ENCODE measurements around the gene SKP1.

The SKP1 gene

GRCh38 chr5:134127988-134128647 is 48.6 kb downstream of the SKP1 start:
- no peak for DNase-seq

- no peak for DNase-seq
Measured at GRCh38 chr5:134127376-134127861, 49.3 kb downstream of the SKP1 start.

- DNase-seq, result no peak
Measured at GRCh38 chr5:134125039-134126015, 51.4 kb downstream of the SKP1 start.

GRCh38 chr5:134124289-134125038 is 52.3 kb downstream of the SKP1 start:
- DNase-seq, result no peak

DNA sequence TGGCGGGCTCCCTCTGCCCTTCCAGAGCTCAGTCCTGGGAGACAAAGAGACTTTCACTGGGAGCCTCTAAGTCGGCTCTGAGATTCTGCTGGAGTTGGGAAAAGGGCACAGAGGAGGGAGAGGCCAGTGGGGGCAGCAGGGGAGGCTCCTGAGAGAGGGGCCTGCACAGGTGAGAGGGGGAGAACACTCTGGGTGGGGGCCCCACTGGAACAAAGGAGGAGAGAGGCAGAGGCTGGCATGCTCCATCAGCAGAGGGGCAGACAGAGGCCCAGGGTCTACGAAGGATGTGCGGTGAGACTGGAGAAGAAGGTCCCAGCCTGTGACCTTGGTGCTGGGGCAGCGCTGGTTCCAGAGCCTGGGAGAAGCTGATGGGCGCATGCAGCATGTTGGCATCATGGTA is 53.4 kb downstream of the SKP1 start:
- no peak for DNase-seq

DNA sequence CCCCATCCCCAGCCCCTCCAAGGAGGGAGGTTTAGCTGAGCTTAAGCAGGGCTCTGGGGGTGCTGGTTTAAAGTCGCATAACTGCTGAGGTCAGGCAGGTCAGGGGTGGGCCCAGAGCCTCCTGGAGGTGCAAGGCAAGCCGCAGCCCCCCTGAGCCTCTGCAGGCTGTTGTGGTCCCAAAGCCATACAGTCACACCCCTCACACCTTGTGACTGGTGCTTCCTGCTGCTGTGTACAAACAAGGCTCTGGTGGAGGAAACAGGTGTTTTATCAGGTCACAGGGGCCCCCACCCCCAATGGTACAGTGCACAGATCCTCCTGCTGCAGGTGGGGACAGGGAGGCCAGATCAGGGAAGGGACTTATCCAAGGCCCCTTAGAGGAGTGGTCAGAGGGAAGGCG is 54.2 kb downstream of the SKP1 start:
- no peak for DNase-seq

DNA sequence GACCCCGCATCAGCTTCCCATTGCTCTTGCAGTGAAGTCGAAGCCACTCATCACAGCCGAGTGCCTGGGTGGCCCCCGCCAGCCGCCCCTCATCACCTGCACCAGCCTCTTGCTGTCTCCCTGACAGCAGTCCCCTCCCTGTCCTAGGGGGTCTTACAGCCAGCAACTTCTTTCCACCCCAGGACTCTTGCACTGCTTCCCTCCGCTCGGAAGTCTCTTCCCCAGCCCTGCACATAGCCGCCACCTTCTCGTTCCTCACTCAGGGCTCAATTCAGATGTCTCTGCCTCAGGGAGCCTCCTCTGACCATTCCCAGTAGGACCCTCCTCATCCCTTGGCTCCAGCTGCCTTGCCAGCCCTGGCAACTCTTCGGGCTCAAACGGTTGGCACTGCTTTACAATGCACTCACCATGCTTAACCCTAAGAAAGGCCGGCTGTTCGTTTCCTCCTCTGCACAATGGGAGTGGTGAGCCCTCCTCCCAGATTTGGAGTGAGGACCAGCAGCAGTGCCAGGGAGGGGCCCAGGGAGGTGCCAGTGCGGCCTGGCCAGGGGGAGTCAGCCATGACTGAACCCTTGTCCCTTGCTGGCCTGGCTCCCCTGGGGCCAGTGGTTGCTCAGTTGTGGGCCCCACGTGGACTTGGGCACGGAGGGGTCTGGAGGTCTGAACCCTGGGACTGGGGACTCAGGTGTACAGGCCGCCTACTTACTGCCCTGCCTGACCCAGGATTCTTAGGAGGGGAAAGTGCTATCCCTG is 56.2 kb downstream of the SKP1 start:
- no peak for DNase-seq

- DNase-seq, result no peak
Measured at GRCh38 chr5:134119720-134120119, 57.0 kb downstream of the SKP1 start.

DNA sequence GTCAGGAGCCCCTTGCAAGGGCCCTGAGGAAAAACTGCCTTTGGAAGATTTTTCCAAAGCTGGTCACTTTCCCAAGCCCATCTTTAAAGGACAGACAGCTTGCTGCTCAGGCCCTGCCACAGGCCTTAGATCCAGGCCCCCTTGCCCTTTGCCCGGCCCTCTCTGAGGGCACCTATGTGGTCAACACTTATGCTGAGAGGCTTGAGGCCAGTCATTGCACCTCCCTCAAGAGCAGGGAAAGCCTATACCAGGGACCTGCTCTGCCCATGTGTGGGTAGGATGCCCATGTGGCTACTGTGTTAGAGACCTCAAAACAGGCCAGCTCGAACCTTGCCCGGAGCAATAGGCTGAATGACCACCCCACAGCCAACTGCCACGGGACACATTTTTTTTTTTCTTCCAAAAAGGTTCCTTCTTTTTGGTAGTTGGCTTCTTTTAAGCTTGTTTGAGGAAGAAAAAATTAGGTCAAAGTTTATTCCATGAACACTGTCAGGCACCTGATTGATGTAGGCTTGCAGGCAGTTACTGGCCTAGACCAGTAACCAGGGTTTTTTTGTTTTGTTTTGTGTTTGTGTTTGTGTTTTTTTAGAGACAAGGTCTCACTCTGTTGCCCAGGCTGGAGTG is 58.4 kb downstream of the SKP1 start:
- no peak for DNase-seq

- no peak for DNase-seq
Measured at GRCh38 chr5:134116789-134117761, 59.7 kb downstream of the SKP1 start.

- DNase-seq, result no peak
Measured at GRCh38 chr5:134116286-134116685, 60.5 kb downstream of the SKP1 start.

DNA sequence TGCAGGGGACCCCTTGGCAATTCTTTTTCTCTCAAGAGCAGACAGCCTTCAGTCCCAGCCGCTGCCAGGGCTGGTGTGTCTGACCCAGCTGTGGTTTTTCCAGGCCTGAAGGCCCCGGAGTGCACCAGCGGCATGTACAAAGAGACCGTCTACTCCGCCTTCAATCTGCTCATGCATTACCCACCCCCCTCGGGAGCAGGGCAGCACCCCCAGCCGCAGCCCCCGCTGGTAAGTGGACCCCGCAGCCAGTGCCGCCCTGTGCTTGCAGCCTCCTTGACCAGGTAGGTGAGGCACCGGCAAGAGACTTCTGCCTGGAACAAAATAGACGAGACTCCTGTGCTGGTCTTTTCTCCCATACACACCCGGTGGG is 61.0 kb downstream of the SKP1 start:
- no peak for DNase-seq

DNA sequence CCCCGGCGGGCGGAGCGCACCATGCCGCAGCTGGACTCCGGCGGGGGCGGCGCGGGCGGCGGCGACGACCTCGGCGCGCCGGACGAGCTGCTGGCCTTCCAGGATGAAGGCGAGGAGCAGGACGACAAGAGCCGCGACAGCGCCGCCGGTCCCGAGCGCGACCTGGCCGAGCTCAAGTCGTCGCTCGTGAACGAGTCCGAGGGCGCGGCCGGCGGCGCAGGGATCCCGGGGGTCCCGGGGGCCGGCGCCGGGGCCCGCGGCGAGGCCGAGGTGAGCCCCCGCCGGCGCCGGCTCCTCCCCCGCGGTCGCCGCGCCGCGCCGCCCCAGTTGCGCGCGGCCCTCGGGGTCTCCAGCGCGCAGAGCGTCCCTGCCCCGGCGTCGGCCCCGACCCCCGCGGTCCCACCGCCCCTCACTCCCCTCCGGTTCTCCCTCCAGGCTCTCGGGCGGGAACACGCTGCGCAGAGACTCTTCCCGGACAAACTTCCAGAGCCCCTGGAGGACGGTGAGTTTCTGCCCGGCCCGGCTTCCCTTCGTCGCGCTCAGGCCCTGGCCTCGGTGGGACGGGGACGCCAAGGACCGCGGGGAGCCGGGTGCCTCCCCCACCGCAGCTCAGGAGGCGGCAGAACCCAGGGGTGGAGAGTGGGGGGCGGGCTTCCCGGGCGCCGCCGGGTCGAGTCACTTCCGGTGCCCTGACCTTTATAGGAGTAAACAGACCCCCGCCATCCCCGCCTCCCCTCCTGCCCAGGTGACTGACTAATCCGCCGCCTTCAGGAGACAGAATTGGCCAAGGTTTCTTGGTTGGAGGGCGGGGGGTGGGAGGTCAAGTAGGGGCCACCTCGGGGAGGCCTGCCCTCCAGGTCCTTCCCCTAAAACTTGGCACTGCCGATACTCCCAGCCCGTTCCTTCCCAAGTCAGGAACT is 61.6 kb downstream of the SKP1 start:
- DNase-seq, result no peak

GRCh38 chr5:134113902-134114875 is 62.6 kb downstream of the SKP1 start, which contains the start of gene TCF7:
Gene TCF7 (plus strand): TSS chr5:134114681. CDS start chr5:134114907, 226 bp downstream.
- peak; percentile 22 for DNase-seq

DNA sequence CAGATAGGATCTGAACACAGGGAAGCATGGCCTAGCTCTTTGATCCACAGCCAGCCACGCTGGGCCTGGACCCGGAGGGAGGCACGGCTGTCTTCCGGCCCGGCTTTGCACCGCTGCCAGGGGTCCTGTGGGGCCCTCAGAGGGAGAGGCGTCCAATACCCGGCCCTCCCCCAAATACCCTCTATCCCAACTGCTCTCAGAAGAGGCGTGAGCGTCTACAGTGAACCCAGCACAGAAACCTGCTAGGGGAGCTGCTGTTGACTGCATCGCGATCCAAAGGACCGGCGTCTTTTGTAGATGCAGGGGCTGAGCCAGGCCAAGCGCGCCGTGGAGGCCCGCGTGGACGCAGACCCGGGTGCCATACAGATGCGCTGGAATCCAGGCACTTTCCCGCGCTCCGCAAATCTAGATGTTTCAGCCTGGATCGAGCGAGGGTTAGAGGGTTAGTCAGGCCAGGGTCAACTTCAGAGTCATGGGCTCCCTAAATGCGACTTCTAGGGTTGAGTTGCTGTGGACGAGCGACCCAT is 63.3 kb downstream of the SKP1 start:
- no peak for DNase-seq

DNA sequence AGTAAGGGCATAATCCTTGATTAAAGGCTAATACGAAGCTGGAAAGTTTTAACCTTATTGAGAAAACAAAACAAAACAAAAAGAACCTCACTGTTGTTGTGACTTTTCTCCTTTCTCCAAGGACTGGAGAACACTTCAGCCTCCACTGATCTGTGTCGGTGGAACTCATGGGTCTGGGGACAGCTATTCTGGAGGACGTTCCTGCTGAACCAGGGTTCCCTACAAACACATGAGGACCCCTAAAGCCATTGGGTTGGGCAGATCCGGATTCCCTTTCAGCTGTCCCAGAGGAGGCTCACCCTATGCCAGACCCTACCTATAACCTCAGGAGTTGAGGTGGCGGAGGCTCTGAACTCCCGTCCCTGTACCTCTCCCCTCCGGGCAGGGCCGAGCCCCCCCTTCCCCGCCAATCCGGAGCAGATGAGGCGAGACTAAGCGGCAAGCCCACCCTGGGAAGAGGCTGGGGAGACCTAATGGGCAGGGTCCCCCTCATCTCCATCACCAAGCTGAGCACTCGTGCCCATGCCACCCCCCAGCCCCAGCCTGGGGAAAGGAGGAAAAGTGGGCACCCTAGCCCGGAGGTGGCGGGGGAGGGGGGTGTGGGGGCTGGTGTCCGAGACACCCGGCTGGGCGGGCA is 63.9 kb downstream of the SKP1 start:
- no peak for DNase-seq

Data from GDM1 (cell line).